Lung (tissue), 12 donors: ENCODE measurements around the gene ERRFI1. TPM values are rescaled to one million over a fixed set of nuclear protein-coding genes. Genes with fewer than 3 reads are reported as not detected.

ENCODE experiments used
- ATAC-seq: fragments of 200-7000 bp; cut with Tn5 transposase; one replicate; pipeline ENCODE4 v1.9.1; 2020; ENCODE audit warnings: moderate number of reproducible peaks; ENCODE audit not compliant: insufficient read depth, low FRiP score
- DNase-seq, 3 donors: peaks; one replicate each; pipeline ENCODE4 v3.0.0-alpha.2; 2013 to 2017
- H3K27ac ChIP-seq, 2 donors: one replicate each; pipeline ENCODE4 v1.5.1; 2013; ENCODE audit warnings: mild to moderate bottlenecking in 2 of 2, moderate library complexity in 2 of 2, control low read depth in 1 of 2, inconsistent platforms in 1 of 2, low read depth in 1 of 2, low read length in 1 of 2
- H3K27me3 ChIP-seq, 3 donors: one replicate each; pipeline ENCODE4 v1.5.1; 2013; ENCODE audit warnings: low read length in 2 of 3; ENCODE audit not compliant: control insufficient read depth in 3 of 3, insufficient read depth in 3 of 3
- H3K36me3 ChIP-seq, 4 donors: one replicate each; pipeline ENCODE4 v1.5.1; 2013; ENCODE audit warnings: low read length in 4 of 4, mild to moderate bottlenecking in 1 of 4, moderate library complexity in 1 of 4; ENCODE audit not compliant: control insufficient read depth in 4 of 4, insufficient read depth in 4 of 4
- H3K4me1 ChIP-seq, 5 donors: one replicate each; pipeline ENCODE4 v1.5.1; 2013; ENCODE audit warnings: low read length in 5 of 5, mild to moderate bottlenecking in 2 of 5, moderate library complexity in 1 of 5; ENCODE audit not compliant: control insufficient read depth in 5 of 5, insufficient read depth in 5 of 5
- H3K4me3 ChIP-seq: one replicate; pipeline ENCODE4 v1.5.1; 2013; ENCODE audit warnings: mild to moderate bottlenecking, control low read depth, moderate library complexity
- H3K9ac ChIP-seq, 2 donors: one replicate each; pipeline ENCODE4 v1.5.1; 2013; ENCODE audit warnings: low read length in 2 of 2, control low read depth in 1 of 2; ENCODE audit not compliant: insufficient read depth in 1 of 2
- H3K9me3 ChIP-seq, 4 donors: one replicate each; pipeline ENCODE4 v1.5.1; 2013; ENCODE audit warnings: low read length in 3 of 4, mild to moderate bottlenecking in 1 of 4, moderate library complexity in 1 of 4; ENCODE audit not compliant: control insufficient read depth in 4 of 4, insufficient read depth in 3 of 4
- CTCF ChIP-seq: IDR thresholded peaks from 2 replicates; pipeline ENCODE4 v1.5.1; 2012; ENCODE audit warnings: mild to moderate bottlenecking; ENCODE audit errors: control extremely low read depth, extremely low read depth
- WGBS, 2 donors: extraction: QIAGEN DNeasy Blood & Tissue Kit; methylation state at CpG; one replicate each; pipeline ENCODE4 v1.1.7; 2013; 5-methylcytosine and 5-hydroxymethylcytosine counted together
- polyA plus RNA-seq, 2 donors: library from polyadenylated mRNA; stranded (reverse); fragments of 200-250 nt; gene quantifications; one replicate each; pipeline ENCODE4 v1.2.1, GENCODE V29; 2013
- total RNA-seq, 2 donors: library from RNA; depleted of rRNA in 1 of 2; stranded (reverse); fragments of >200 nt in 1 of 2; gene quantifications; one replicate each; pipeline ENCODE4 v1.2.1, GENCODE V29; 2014 to 2021
- donor health status: control.
- donor health status: control.
- donor health status: Bipolar disorder and iron deficiency.
- donor health status: healthy.
- donor health status: DM: yes; HTN: yes; CAD: no.

Gene ERRFI1
- total and polyA plus RNA-seq, 4 donors, result 26.5 to 89.2 (median 61.4) TPM

- Histone ChIP-seq H3K4me3 (no peak overlapping the region), H3K9me3 (no peaks in the 10 kb centered on the region), H3K27me3 (no peaks in the 10 kb centered on the region), H3K36me3 (no peaks in the 10 kb centered on the region), H3K4me1 (peaks cover 2 to 18% (median 12%) of the 10 kb centered on the region in 5 donors), H3K27ac (no peak overlapping the region), H3K9ac (no peak overlapping the region)
- ATAC-seq, result no peak
- DNase-seq, result no peak
- TF ChIP-seq CTCF, result no peak
- 92 to 94% methylated on average over 3 of the region's 3 CpGs for WGBS, 2 donors
Observed at GRCh38 chr1:8032366-8032910, 6.3 kb upstream of the ERRFI1 start.

- H3K27ac ChIP-seq, result no peak overlapping the region
- ATAC-seq (no peak), DNase-seq (peak in 2 of 3 donors; percentile 76)
- WGBS, 2 donors, result 62 to 81% methylated on average over 9 of the region's 9 CpGs
- no peaks in the 10 kb centered on the region for H3K27me3 ChIP-seq
- H3K9ac ChIP-seq, result no peak overlapping the region
- no peaks in the 10 kb centered on the region for H3K9me3 ChIP-seq
- H3K4me1 ChIP-seq, result peaks cover 7 to 29% (median 19%) of the 10 kb centered on the region in 5 donors
- peak; percentile 53 for TF ChIP-seq CTCF
- H3K4me3 ChIP-seq, result no peak overlapping the region
- no peaks in the 10 kb centered on the region for H3K36me3 ChIP-seq
Observed at GRCh38 chr1:8031176-8031785, 5.2 kb upstream of the ERRFI1 start.

- Histone ChIP-seq H3K36me3 (no peaks in the 10 kb centered on the region), H3K4me1 (peaks cover 7 to 44% (median 22%) of the 10 kb centered on the region in 5 donors), H3K9me3 (no peaks in the 10 kb centered on the region), H3K27me3 (peaks cover 0 to 3% (median 0%) of the 10 kb centered on the region in 3 donors), H3K27ac (no peak overlapping the region), H3K9ac (peak overlapping the region in 1 of 2 donors; percentile 36), H3K4me3 (no peak overlapping the region)
- ATAC-seq (no peak), DNase-seq (peak in 1 of 3 donors; percentile 95)
- TF ChIP-seq CTCF, result no peak
- 47 to 65% methylated on average over 1 of the region's 1 CpG for WGBS, 2 donors
Observed at GRCh38 chr1:8028571-8028910, 2.4 kb upstream of the ERRFI1 start.
